K562 (cell line): ENCODE measurements around the gene CCN5.

ENCODE experiments used
- ESRRA ChIP-seq: fragments of 450-650 bp; IDR thresholded peaks from 2 replicates; pipeline ENCODE4 v1.6.1; 2014; ENCODE audit warnings: low read depth, mild to moderate bottlenecking, moderate library complexity, borderline replicate concordance
- FOXK2 ChIP-seq, 2 experiments: fragments of 450-650 bp; IDR thresholded peaks in 1 of 2; conservative IDR thresholded peaks in 1 of 2; 2 replicates each; pipeline ENCODE4 v1.6.1; 2016; ENCODE audit warnings: low read depth in 2 of 2, mild to moderate bottlenecking in 1 of 2
- GABPB1 ChIP-seq: sonication (generic); formaldehyde crosslinking; IDR thresholded peaks from 2 replicates; pipeline ENCODE4 v1.8.0; 2022; ENCODE audit warnings: mild to moderate bottlenecking, missing genetic modification reagents
- JUND ChIP-seq, 2 experiments: IDR thresholded peaks; 2 replicates in 1 of 2; 3 replicates in 1 of 2; pipeline ENCODE4 v1.6.1; 2011; ENCODE audit warnings: borderline replicate concordance in 2 of 2, low read depth in 2 of 2, low read length in 2 of 2, improper control_type of control experiment in 1 of 2, missing biosample characterization in 1 of 2, missing genetic modification characterization in 1 of 2, missing genetic modification reagents in 1 of 2
- MYC ChIP-seq, 2 experiments: fragments of 250-450 bp in 1 of 2; sonication (Bioruptor Pico) in 1 of 2; IDR thresholded peaks; 2 replicates each; pipeline versions ENCODE4 v1.5.1 to v1.6.1; 2012 to 2021; ENCODE audit warnings: low read depth in 2 of 2, borderline replicate concordance in 1 of 2, improper control_type of control experiment in 1 of 2, low read length in 1 of 2, mild to moderate bottlenecking in 1 of 2, moderate library complexity in 1 of 2
- TARDBP ChIP-seq: fragments of 450-650 bp; IDR thresholded peaks from 2 replicates; pipeline ENCODE4 v1.6.1; 2016
- USF2 ChIP-seq: sonication (generic); formaldehyde crosslinking; IDR thresholded peaks from 2 replicates; pipeline ENCODE4 v1.5.0; 2020; ENCODE audit warnings: missing genetic modification reagents
- ZBED1 ChIP-seq: IDR thresholded peaks from 2 replicates; pipeline ENCODE4 v1.6.1; 2014
- TF ChIP-seq, protein P1 (sequence below), 3 experiments: IDR thresholded peaks in 2 of 3; conservative IDR thresholded peaks in 1 of 3; 2 replicates each; pipeline ENCODE4 v1.5.1; 2011 to 2012; ENCODE audit warnings: low read length in 3 of 3, mild to moderate bottlenecking in 3 of 3, control low read depth in 2 of 3, improper control_type of control experiment in 1 of 3, inconsistent platforms in 1 of 3, low read depth in 1 of 3, mixed read lengths in 1 of 3, moderate library complexity in 1 of 3; ENCODE audit not compliant: insufficient read depth in 2 of 3
- TF ChIP-seq, protein P2 (sequence below): fragments of 450-650 bp; formaldehyde crosslinking; IDR thresholded peaks from 2 replicates; pipeline ENCODE4 v1.4.0; 2020; ENCODE audit warnings: mild to moderate bottlenecking, mixed read lengths

DNA sequence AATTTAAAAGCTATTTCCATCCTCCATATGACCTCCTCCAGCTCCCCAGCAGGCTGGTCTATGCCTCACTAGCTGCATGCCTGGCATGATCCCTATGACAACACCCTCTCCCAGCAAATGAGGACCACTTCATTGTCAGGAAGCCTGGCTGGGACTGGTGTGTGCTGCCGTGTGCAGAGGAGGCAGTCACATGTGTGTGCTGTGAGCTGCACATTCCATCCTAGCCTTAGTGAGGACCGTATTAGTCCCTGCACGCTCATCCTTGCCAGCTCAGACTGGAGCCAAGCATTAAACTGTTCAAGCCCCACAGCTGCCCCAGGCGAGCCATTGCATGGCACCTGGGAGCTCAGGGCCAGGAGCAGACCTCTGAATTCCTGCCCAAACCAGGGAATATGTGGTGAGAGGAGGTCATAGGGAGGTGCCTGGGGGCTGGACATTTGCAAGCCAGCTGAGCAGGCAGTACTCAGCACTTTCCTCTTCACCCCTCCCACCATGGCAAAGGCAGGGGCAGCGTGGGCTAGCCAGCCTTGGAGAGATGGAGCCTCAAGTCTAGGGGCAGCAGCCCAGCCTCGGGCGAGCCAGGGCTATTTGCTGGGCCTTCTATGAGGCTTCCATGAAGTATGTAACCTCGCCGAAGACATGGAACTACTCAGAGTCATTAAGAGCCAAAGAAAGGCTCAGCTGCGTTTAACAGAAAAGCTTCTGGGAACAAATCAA lies 8.7 kb upstream of the CCN5 start:
- TF ChIP-seq USF2 (CRISPR knock-in tag) (no peak), FOXK2 (conservative IDR thresholded peaks at IDR 0.05 in 1 of 2, IDR thresholded peaks at IDR 0.05 in 1 of 2; ENCODE audit: low read depth in 2 of 2) (no peak), ESRRA (no peak), MYC (IDR thresholded peaks at IDR 0.05; ENCODE audit: low read depth, low read length) (no peak), MYC (CRISPR knock-in tag; IDR thresholded peaks at IDR 0.05; ENCODE audit: borderline replicate concordance, low read depth) (no peak), GABPB1 (no peak), JUND (IDR thresholded peaks at IDR 0.05; ENCODE audit: borderline replicate concordance, low read depth, low read length) (no peak), JUND (tag; IDR thresholded peaks at IDR 0.05; ENCODE audit: borderline replicate concordance, low read depth, low read length) (no peak), ZBED1 (no peak), TARDBP (no peak)
- TF ChIP-seq, protein P1, sequence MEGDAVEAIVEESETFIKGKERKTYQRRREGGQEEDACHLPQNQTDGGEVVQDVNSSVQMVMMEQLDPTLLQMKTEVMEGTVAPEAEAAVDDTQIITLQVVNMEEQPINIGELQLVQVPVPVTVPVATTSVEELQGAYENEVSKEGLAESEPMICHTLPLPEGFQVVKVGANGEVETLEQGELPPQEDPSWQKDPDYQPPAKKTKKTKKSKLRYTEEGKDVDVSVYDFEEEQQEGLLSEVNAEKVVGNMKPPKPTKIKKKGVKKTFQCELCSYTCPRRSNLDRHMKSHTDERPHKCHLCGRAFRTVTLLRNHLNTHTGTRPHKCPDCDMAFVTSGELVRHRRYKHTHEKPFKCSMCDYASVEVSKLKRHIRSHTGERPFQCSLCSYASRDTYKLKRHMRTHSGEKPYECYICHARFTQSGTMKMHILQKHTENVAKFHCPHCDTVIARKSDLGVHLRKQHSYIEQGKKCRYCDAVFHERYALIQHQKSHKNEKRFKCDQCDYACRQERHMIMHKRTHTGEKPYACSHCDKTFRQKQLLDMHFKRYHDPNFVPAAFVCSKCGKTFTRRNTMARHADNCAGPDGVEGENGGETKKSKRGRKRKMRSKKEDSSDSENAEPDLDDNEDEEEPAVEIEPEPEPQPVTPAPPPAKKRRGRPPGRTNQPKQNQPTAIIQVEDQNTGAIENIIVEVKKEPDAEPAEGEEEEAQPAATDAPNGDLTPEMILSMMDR (IDR thresholded peaks at IDR 0.05 in 2 of 3, conservative IDR thresholded peaks at IDR 0.05 in 1 of 3; ENCODE audit: insufficient read depth in 2 of 3, low read depth in 1 of 3, low read length in 3 of 3), result no peak
- TF ChIP-seq, protein P2, sequence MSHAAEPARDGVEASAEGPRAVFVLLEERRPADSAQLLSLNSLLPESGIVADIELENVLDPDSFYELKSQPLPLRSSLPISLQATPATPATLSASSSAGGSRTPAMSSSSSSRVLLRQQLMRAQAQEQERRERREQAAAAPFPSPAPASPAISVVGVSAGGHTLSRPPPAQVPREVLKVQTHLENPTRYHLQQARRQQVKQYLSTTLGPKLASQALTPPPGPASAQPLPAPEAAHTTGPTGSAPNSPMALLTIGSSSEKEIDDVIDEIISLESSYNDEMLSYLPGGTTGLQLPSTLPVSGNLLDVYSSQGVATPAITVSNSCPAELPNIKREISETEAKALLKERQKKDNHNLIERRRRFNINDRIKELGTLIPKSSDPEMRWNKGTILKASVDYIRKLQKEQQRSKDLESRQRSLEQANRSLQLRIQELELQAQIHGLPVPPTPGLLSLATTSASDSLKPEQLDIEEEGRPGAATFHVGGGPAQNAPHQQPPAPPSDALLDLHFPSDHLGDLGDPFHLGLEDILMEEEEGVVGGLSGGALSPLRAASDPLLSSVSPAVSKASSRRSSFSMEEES (CRISPR knock-in tag), result no peak
